T-helper 2 cell (primary cell): ENCODE data around the gene TP53TG5.
A peak's percentile ranks its signal among the peaks of the same experiment; 100 is the strongest.

Experiments
- DNase-seq, 5 experiments: peaks; one replicate each; pipeline versions ENCODE4 v3.0.0 to v3.0.0-alpha.2; 2012 to 2022
- total RNA-seq, 2 donors: gene quantifications; one replicate each; lab custom pipeline; 2026; lab: John Stamatoyannopoulos, UW

Gene TP53TG5
- total RNA-seq = 0.27 to 0.31 reads per million in 2 donors

- DNase-seq = no peak
These were observed at the start of gene TP53TG5 for GRCh38 chr20:45378191-45378590. Gene TP53TG5, minus strand, starts transcription at chr20:45378325. Its CDS starts 89 bp downstream, at chr20:45378236.

GRCh38 chr20:45427236-45428149 lies 49.4 kb upstream of the TP53TG5 start:
- DNase-seq = no peak

- DNase-seq = no peak
These were observed 48.3 kb upstream of the TP53TG5 start for GRCh38 chr20:45426320-45427016.

- DNase-seq = no peak
These were observed 47.4 kb upstream of the TP53TG5 start for GRCh38 chr20:45425561-45425960.

- DNase-seq = no peak
These were observed 45.6 kb upstream of the TP53TG5 start for GRCh38 chr20:45423700-45424099.

GRCh38 chr20:45420125-45420524 lies 42.0 kb upstream of the TP53TG5 start:
- no peak for DNase-seq

- peak in 1 of 5 experiments; percentile 31 for DNase-seq
These were observed 41.3 kb upstream of the TP53TG5 start for GRCh38 chr20:45419188-45420091.

GRCh38 chr20:45416917-45417316 lies 38.8 kb upstream of the TP53TG5 start:
- DNase-seq = peak in 1 of 5 experiments; percentile 47

- DNase-seq = peak; percentile 76 to 95 (median 89)
These were observed 37.9 kb upstream of the TP53TG5 start, which contains the start of gene PIGT for GRCh38 chr20:45415822-45416637. Gene PIGT, plus strand, starts transcription at chr20:45416141. Its CDS starts 16 bp downstream, at chr20:45416157.

GRCh38 chr20:45413479-45413878 lies 35.4 kb upstream of the TP53TG5 start:
- DNase-seq = no peak

- DNase-seq = no peak
These were observed 34.5 kb upstream of the TP53TG5 start for GRCh38 chr20:45412653-45413052.

- peak in 1 of 5 experiments; percentile 51 for DNase-seq
These were observed 32.8 kb upstream of the TP53TG5 start for GRCh38 chr20:45410887-45411286.

GRCh38 chr20:45409521-45410272 lies 31.6 kb upstream of the TP53TG5 start:
- DNase-seq = no peak

- DNase-seq = no peak
These were observed 30.6 kb upstream of the TP53TG5 start for GRCh38 chr20:45408646-45409213.

GRCh38 chr20:45407783-45408645 lies 29.9 kb upstream of the TP53TG5 start, which contains the start of gene DBNDD2:
Gene DBNDD2, plus strand, starts transcription at chr20:45408289. Its CDS starts 179 bp downstream, at chr20:45408468.
- no peak for DNase-seq

- DNase-seq = no peak
These were observed 29.1 kb upstream of the TP53TG5 start for GRCh38 chr20:45407067-45407745.

GRCh38 chr20:45406260-45407066 lies 28.3 kb upstream of the TP53TG5 start:
- DNase-seq = peak; percentile 9 to 37 (median 29)
